ENCODE measurements around the gene APC.
"Not testable (repeated sequence)": the region's sequence is repeated elsewhere in the genome, so short reads cannot be mapped to it uniquely, and the experiment has no call there.

Gene APC

GRCh38 chr5:112860929-112861637, 123.4 kb downstream of the APC start, which contains the start of gene SRP19:
Gene SRP19, plus strand, starts transcription at chr5:112861287. Its CDS starts 90 bp downstream, at chr5:112861377.
- no peak for FAIRE-seq

GRCh38 chr5:112861638-112861985, 123.9 kb downstream of the APC start:
- FAIRE-seq, result no peak

GRCh38 chr5:112862085-112862484, 124.4 kb downstream of the APC start:
- no peak for FAIRE-seq

- no peak for FAIRE-seq
Observed at GRCh38 chr5:112863549-112863948, 125.9 kb downstream of the APC start.

- FAIRE-seq, result no peak
Observed at GRCh38 chr5:112865128-112865527, 127.4 kb downstream of the APC start.

- no peak for FAIRE-seq
Observed at GRCh38 chr5:112866739-112867138, 129.1 kb downstream of the APC start.

DNA sequence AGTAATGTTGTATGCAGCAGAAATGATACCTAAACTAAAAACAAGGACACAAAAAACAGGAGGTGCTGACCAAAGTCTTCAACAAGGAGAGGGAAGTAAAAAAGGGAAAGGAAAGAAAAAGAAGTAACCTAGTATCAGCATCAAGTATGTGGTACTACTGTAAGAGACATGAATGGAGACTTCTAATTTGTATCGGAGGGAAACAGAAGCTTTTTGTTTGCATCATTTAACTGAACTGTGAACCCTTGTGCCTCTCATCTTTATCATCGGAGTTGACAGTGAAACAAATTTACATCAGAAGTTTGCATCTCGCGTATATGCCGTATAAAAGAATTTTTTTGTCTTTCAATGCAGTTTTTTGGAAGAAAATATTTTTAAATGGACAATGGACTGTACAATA, 129.7 kb downstream of the APC start:
- no peak for FAIRE-seq

GRCh38 chr5:112869948-112870347, 132.3 kb downstream of the APC start:
- no peak for FAIRE-seq

GRCh38 chr5:112870966-112871365, 133.3 kb downstream of the APC start:
- no peak for FAIRE-seq

DNA sequence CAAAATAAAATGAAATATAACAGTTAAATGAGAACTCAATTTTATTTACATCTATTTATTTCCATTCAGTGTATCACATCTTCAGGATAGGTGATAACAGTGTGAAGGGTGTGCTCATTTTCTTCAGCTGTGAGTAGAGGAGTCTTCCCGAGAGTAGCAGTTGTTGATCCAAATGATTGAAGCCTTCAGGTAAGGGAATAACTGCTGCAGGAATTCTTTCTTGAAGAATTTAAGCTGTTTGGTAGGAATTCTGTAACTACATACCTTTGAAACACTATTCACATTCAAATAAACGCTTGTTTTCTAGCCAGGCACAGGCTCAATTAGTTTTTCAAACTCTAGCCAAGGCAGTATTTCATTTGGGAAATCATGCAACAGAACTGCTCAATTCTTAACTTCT, 138.7 kb downstream of the APC start:
- FAIRE-seq, result no peak

GRCh38 chr5:112878101-112878500, 140.4 kb downstream of the APC start:
- no peak for FAIRE-seq

- FAIRE-seq, result no peak
Observed at GRCh38 chr5:112878760-112879159, 141.1 kb downstream of the APC start.

DNA sequence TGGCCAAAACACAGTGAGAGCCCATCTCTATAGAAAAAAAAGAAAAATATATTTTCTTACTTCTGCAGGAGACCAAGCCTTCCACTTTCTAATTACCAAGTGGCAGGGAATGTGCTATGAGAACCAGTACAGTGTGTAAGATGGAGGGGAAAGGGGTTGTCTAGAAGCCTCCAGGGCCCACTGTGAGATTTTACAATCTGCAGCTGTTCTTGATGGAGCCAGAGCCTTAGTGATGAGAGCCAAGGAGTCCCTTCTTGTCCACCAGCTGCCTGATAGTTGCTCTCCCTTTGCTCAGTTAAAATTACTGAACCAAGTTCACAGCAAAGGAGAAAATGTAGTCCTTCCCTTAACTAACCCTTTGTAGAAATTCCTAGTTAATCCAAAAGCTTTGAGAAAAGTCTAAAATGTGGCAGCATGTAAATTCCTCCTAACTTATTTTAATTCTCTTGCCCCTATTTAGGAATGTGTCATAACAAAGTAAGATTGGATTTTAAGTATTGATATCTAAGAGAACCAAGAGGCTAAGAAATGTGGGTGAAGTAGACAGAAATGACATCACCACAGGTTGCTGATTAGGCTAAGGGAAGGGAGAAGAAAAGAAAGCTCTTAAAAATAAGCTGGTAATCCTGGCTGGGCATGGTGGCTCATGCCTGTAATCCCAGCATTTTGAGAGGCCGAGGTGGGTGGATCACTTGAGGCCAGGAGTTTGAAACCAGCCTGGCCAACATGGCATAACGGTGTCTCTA, 142.7 kb downstream of the APC start:
- no peak for FAIRE-seq

- FAIRE-seq, result no peak
Observed at GRCh38 chr5:112883192-112883591, 145.5 kb downstream of the APC start.

DNA sequence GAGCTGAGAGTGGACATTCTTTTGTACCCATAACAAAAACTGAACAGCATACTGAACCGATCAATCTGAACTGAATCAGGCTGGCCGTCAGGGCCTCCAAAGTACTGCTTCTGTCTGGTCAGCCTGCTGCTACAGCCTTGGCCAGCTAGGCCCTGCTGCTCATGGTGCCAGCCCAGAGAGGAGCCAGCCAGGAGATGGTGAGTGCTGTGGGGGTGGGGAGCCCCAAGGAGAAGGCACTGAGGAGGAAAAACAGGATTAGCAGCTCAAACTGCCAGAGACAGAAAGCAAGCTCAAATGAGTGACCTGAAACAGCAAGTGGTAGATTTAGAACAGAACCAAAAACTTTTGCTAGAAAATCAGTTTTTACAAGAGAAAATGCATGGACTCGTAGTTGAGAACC, 147.3 kb downstream of the APC start:
- no peak for FAIRE-seq

GRCh38 chr5:112886975-112887374, 149.3 kb downstream of the APC start:
- no peak for FAIRE-seq

- not testable (repeated sequence) for FAIRE-seq
Observed at GRCh38 chr5:112892066-112892465, 154.4 kb downstream of the APC start.

DNA sequence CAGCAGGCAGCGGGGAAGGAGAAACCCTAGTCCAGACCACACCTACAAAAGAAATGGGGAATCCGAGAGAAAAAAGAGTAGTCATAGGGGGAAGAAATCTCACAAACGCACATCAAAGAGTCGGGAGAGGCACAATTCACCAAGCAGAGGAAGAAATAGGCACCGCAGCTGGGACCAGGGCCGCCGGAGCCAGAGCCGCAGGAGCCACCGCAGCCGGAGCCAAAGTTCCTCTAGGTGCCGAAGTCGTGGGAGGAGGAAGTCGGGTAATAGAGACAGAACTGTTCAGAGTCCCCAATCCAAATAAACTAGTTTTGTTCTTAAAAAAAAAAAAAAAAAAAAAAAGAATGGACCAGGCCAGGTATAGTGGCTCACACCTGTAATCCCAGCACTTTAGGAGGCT, 155.1 kb downstream of the APC start:
- FAIRE-seq, result no peak

DNA sequence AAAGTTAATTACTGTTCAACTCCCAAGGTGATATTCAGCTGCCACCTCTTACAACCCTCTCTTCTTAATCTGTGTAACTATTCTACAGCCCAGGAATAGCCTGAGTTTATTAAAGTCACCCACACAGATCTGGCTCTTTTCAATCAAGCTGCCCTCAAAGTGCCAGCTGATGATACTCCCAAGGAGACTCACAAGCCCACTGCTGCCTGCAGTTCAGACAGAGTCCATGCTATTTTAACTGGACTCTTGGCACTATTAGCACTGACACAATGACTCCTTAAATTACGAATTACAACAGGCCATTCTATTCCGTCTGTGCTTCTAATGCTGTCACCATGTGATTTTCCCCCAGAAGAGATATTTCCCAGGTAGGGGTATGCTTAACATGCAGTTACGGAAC, 158.0 kb downstream of the APC start:
- no peak for FAIRE-seq

Data from colon (tissue), 2 donors.